ENCODE data around the gene BORCS8.

Gene BORCS8

GRCh38 chr19:19212916-19213315 is 21.0 kb upstream of the BORCS8 start:
- H3K4me3 ChIP-seq (ENCODE audit: low read depth, low read length) = no peak overlapping the region
- H3K4me1 ChIP-seq = no peaks in the 10 kb centered on the region
- TF ChIP-seq CTCF (IDR thresholded peaks at IDR 0.05; ENCODE audit: low read depth, low read length) = no peak
- no peak for DNase-seq
- H3K36me3 ChIP-seq = no peaks in the 10 kb centered on the region
- no peaks in the 10 kb centered on the region; the same call in 1 of the 2 replicates for H3K9me3 ChIP-seq
- peaks cover 29% of the 10 kb centered on the region for H3K27me3 ChIP-seq

- TF ChIP-seq CTCF (IDR thresholded peaks at IDR 0.05; ENCODE audit: low read depth, low read length) = no peak
- no peak within 1 kb of the TSS for H3K4me3 ChIP-seq (ENCODE audit: low read depth, low read length)
- no peak for DNase-seq
These were observed 19.8 kb upstream of the BORCS8 start, which contains the start of gene NCAN for GRCh38 chr19:19211499-19212420. TSS of gene NCAN (plus strand) at chr19:19211958. CDS start at chr19:19216954, 4,996 bp downstream.

GRCh38 chr19:19209372-19209771 is 17.4 kb upstream of the BORCS8 start:
- peaks cover 34% of the 10 kb centered on the region for H3K27me3 ChIP-seq
- no peaks in the 10 kb centered on the region for H3K9me3 ChIP-seq
- H3K4me3 ChIP-seq (ENCODE audit: low read depth, low read length) = no peak overlapping the region
- H3K36me3 ChIP-seq = no peaks in the 10 kb centered on the region
- DNase-seq = no peak
- H3K4me1 ChIP-seq = no peaks in the 10 kb centered on the region
- no peak for TF ChIP-seq CTCF (IDR thresholded peaks at IDR 0.05; ENCODE audit: low read depth, low read length)

More at GRCh38 chr19:19211499-19212420, 19.8 kb upstream of the BORCS8 start, which contains the start of gene NCAN:
- peaks cover 29% of the 10 kb centered on the region for H3K27me3 ChIP-seq
- no peaks in the 10 kb centered on the region for H3K4me1 ChIP-seq
- no peaks in the 10 kb centered on the region for H3K36me3 ChIP-seq
- no peaks in the 10 kb centered on the region; the same call in 1 of the 2 replicates for H3K9me3 ChIP-seq

- no peak for TF ChIP-seq CTCF (IDR thresholded peaks at IDR 0.05; ENCODE audit: low read depth, low read length)
- no peak for DNase-seq
- no peaks in the 10 kb centered on the region for H3K4me1 ChIP-seq
- H3K27me3 ChIP-seq = peaks cover 23% of the 10 kb centered on the region
- H3K36me3 ChIP-seq = no peaks in the 10 kb centered on the region
- H3K9me3 ChIP-seq = no peaks in the 10 kb centered on the region
- H3K4me3 ChIP-seq (ENCODE audit: low read depth, low read length) = no peak overlapping the region
These were observed 16.0 kb upstream of the BORCS8 start for GRCh38 chr19:19207637-19208572.

- Histone ChIP-seq H3K27me3 (peaks cover 14% of the 10 kb centered on the region), H3K36me3 (no peaks in the 10 kb centered on the region), H3K4me3 (ENCODE audit: low read depth, low read length) (no peak overlapping the region), H3K4me1 (no peaks in the 10 kb centered on the region), H3K9me3 (no peaks in the 10 kb centered on the region)
- no peak for TF ChIP-seq CTCF (IDR thresholded peaks at IDR 0.05; ENCODE audit: low read depth, low read length)
- DNase-seq = no peak
These were observed 15.0 kb upstream of the BORCS8 start for GRCh38 chr19:19206938-19207337.

All from BE2C (cell line).